KMS-11 (cell line): ENCODE data around the gene RASGRF2.

Source experiments
- H2AFZ ChIP-seq: fragments of 200-600 bp; sonication (generic); 2 replicates; pipeline ENCODE4 v1.6.1; 2016; ENCODE audit warnings: antibody characterized with exemption, mixed run types, low read depth
- H3K27ac ChIP-seq: fragments of 200-600 bp; sonication (generic); 2 replicates; pipeline ENCODE4 v1.6.1; 2016; ENCODE audit warnings: mild to moderate bottlenecking, mixed run types
- H3K27me3 ChIP-seq: fragments of 200-600 bp; sonication (generic); 2 replicates; pipeline ENCODE4 v1.6.1; 2017; ENCODE audit warnings: mild to moderate bottlenecking, low read depth, mixed run types, moderate library complexity; ENCODE audit not compliant: insufficient read depth
- H3K36me3 ChIP-seq: fragments of 200-600 bp; sonication (generic); 2 replicates; pipeline ENCODE4 v1.6.1; 2017; ENCODE audit warnings: mild to moderate bottlenecking, mixed run types; ENCODE audit not compliant: insufficient read depth
- H3K4me1 ChIP-seq: fragments of 200-600 bp; sonication (generic); 2 replicates; pipeline ENCODE4 v1.6.1; 2016; ENCODE audit warnings: mild to moderate bottlenecking, low read depth, mixed run types; ENCODE audit not compliant: poor library complexity, severe bottlenecking
- H3K4me2 ChIP-seq: fragments of 200-600 bp; sonication (generic); 2 replicates; pipeline ENCODE4 v1.7.0; 2016; ENCODE audit warnings: mild to moderate bottlenecking, mixed run types
- H3K4me3 ChIP-seq: fragments of 200-600 bp; sonication (generic); IDR thresholded peaks from 2 replicates; pipeline ENCODE4 v1.6.1; 2017; ENCODE audit warnings: low read depth, low read length, mixed read lengths; ENCODE audit not compliant: insufficient read depth
- H3K79me2 ChIP-seq: fragments of 200-600 bp; sonication (generic); 2 replicates; pipeline ENCODE4 v1.6.1; 2016; ENCODE audit warnings: low read depth, mixed run types; ENCODE audit not compliant: insufficient read depth
- H3K9ac ChIP-seq: fragments of 200-600 bp; sonication (generic); 2 replicates; pipeline ENCODE4 v1.6.1; 2016; ENCODE audit warnings: mild to moderate bottlenecking, mixed run types
- H4K20me1 ChIP-seq: fragments of 200-600 bp; sonication (generic); 2 replicates; pipeline ENCODE4 v1.6.1; 2016; ENCODE audit warnings: mild to moderate bottlenecking, mixed run types; ENCODE audit not compliant: insufficient read depth
- CTCF ChIP-seq: fragments of 200-600 bp; sonication (generic); conservative IDR thresholded peaks from 2 replicates; pipeline ENCODE4 v1.6.1; 2017; ENCODE audit warnings: low read depth, mild to moderate bottlenecking, antibody characterized with exemption, low read length, moderate library complexity, mixed read lengths

The RASGRF2 gene

GRCh38 chr5:81246697-81247096 lies 286.5 kb downstream of the RASGRF2 start:
- Histone ChIP-seq H3K36me3 (no peaks in the 10 kb centered on the region), H3K4me2 (no peak overlapping the region), H3K27me3 (no peaks in the 10 kb centered on the region), H4K20me1 (no peaks in the 10 kb centered on the region), H3K79me2 (no peaks in the 10 kb centered on the region), H3K9ac (no peak overlapping the region), H3K4me1 (no peaks in the 10 kb centered on the region), H3K4me3 (no peak overlapping the region), H2AFZ (no peak overlapping the region), H3K27ac (no peak overlapping the region)
- no peak for TF ChIP-seq CTCF

- Histone ChIP-seq H3K36me3 (no peaks in the 10 kb centered on the region), H4K20me1 (no peaks in the 10 kb centered on the region), H3K4me1 (no peaks in the 10 kb centered on the region), H3K4me3 (no peak overlapping the region), H3K27me3 (no peaks in the 10 kb centered on the region), H3K4me2 (no peak overlapping the region), H3K79me2 (no peaks in the 10 kb centered on the region), H2AFZ (no peak overlapping the region), H3K9ac (no peak overlapping the region), H3K27ac (no peak overlapping the region)
- no peak for TF ChIP-seq CTCF
Observed at GRCh38 chr5:81247441-81247972, 287.3 kb downstream of the RASGRF2 start.

GRCh38 chr5:81249240-81249639 lies 289.1 kb downstream of the RASGRF2 start:
- no peak overlapping the region for H3K4me2 ChIP-seq
- H3K4me1 ChIP-seq, result no peaks in the 10 kb centered on the region

GRCh38 chr5:81250004-81250403 lies 289.8 kb downstream of the RASGRF2 start:
- no peaks in the 10 kb centered on the region for H3K36me3 ChIP-seq
- H4K20me1 ChIP-seq, result no peaks in the 10 kb centered on the region
- no peak overlapping the region for H3K4me2 ChIP-seq
- no peak overlapping the region for H3K9ac ChIP-seq
- H2AFZ ChIP-seq, result no peak overlapping the region
- TF ChIP-seq CTCF, result no peak
- no peaks in the 10 kb centered on the region for H3K27me3 ChIP-seq
- no peaks in the 10 kb centered on the region for H3K79me2 ChIP-seq
- H3K4me1 ChIP-seq, result no peaks in the 10 kb centered on the region
- no peak overlapping the region for H3K27ac ChIP-seq
- no peak overlapping the region for H3K4me3 ChIP-seq

More at GRCh38 chr5:81249240-81249639, 289.1 kb downstream of the RASGRF2 start:
- Histone ChIP-seq H4K20me1 (no peaks in the 10 kb centered on the region), H3K36me3 (no peaks in the 10 kb centered on the region), H3K27me3 (no peaks in the 10 kb centered on the region), H3K4me3 (no peak overlapping the region), H3K9ac (no peak overlapping the region), H3K27ac (no peak overlapping the region), H2AFZ (no peak overlapping the region), H3K79me2 (no peaks in the 10 kb centered on the region)
- TF ChIP-seq CTCF, result no peak
